ENCODE measurements around the gene SHISAL2B.
A peak's percentile ranks its signal among the peaks of the same experiment; 100 is the strongest.
"Not testable (repeated sequence)": the region's sequence is repeated elsewhere in the genome, so short reads cannot be mapped to it uniquely, and the experiment has no call there.

Gene SHISAL2B

DNA sequence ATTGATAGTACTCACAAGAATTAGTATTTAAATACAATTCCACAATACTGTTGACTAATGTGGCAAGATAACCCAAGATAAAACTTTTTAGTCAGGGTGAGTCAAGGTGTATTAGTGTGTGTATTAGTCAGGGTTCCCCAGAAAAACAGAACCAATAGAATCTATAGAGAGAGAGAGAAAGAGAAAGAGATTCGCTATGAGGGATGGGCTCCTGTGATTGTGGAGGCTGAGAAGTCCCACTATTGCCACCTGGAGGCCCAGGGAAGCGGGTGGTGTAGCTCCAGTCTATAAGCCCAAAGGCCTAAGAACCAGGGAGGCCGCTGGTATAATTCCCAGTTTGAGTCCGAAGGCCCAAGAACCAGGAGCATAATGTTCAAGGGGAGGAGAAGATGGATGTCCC is 10.0 kb upstream of the SHISAL2B start:
- no peaks in the 10 kb centered on the region for H3K9me3 Mint-ChIP-seq
- no peaks in the 10 kb centered on the region for H3K4me1 Mint-ChIP-seq (ENCODE audit: low read depth)
- no peak for DNase-seq

GRCh38 chr5:64682608-64683007 is 7.7 kb upstream of the SHISAL2B start:
- Mint-ChIP-seq H3K27ac (no peak overlapping the region), H3K36me3 (ENCODE audit: low read depth) (no peaks in the 10 kb centered on the region), H3K27me3 (peaks cover 27% of the 10 kb centered on the region), H3K4me3 (no peak overlapping the region), H3K4me1 (ENCODE audit: low read depth) (no peaks in the 10 kb centered on the region), H3K9me3 (no peaks in the 10 kb centered on the region)
- DNase-seq: no peak

More for the DNA sequence above, 10.0 kb upstream of the SHISAL2B start:
- Mint-ChIP-seq H3K27me3 (peaks cover 34% of the 10 kb centered on the region), H3K4me3 (no peak overlapping the region), H3K27ac (no peak overlapping the region), H3K36me3 (ENCODE audit: low read depth) (no peaks in the 10 kb centered on the region)

DNA sequence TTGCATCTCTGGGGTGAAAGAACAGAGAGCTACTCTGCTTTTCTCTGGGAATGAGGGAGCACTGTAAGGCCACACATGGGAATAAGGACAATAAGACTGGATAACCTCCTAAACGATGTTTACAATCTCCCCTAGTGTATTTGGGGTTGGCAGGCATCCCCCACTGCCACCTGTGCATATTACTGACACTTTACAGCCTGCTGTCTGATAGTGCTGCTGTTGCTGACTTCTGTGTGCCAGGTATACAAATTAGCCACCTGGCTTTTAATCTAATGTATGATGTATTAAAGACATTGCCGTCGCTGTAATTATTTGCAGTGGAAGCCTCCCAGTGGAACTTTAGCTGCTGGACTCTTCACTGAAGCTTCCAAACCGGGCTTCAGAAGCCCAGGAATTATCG is 4.4 kb upstream of the SHISAL2B start:
- no peak overlapping the region for H3K4me3 Mint-ChIP-seq
- no peak for DNase-seq
- H3K27me3 Mint-ChIP-seq: peaks cover 31% of the 10 kb centered on the region
- H3K27ac Mint-ChIP-seq: no peak overlapping the region
- no peaks in the 10 kb centered on the region for H3K9me3 Mint-ChIP-seq
- peaks cover 5% of the 10 kb centered on the region for H3K4me1 Mint-ChIP-seq (ENCODE audit: low read depth)
- no peaks in the 10 kb centered on the region for H3K36me3 Mint-ChIP-seq (ENCODE audit: low read depth)

DNA sequence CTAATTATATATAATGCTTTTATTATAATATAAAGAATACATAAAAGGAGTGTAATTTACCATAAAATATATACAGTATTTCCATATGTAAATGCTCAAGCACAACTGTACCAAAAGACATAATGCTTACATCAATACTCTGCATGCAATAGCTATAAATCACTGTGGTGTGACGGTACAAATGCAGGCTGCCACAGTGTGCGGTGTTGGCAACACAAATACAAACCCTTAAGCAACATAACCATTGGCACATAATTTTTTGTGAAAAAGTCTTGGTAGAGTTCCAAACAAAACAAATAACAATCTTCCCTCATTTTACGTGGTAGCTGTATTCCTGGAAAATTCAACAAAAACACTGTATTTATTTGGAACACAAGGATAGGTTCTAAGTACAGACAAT is 1.9 kb upstream of the SHISAL2B start:
- H3K4me1 Mint-ChIP-seq (ENCODE audit: low read depth): peaks cover 5% of the 10 kb centered on the region
- H3K4me3 Mint-ChIP-seq: no peak overlapping the region
- H3K36me3 Mint-ChIP-seq (ENCODE audit: low read depth): no peaks in the 10 kb centered on the region
- H3K27me3 Mint-ChIP-seq: peaks cover 43% of the 10 kb centered on the region
- no peak for DNase-seq
- no peaks in the 10 kb centered on the region for H3K9me3 Mint-ChIP-seq
- H3K27ac Mint-ChIP-seq: no peak overlapping the region

GRCh38 chr5:64688965-64689364 is 1.3 kb upstream of the SHISAL2B start:
- Mint-ChIP-seq H3K4me1 (ENCODE audit: low read depth) (peaks cover 5% of the 10 kb centered on the region), H3K9me3 (no peaks in the 10 kb centered on the region), H3K27me3 (peaks cover 49% of the 10 kb centered on the region), H3K36me3 (ENCODE audit: low read depth) (no peaks in the 10 kb centered on the region), H3K4me3 (no peak overlapping the region), H3K27ac (no peak overlapping the region)
- DNase-seq: no peak

- Mint-ChIP-seq H3K27me3 (peaks cover 45% of the 10 kb centered on the region), H3K27ac (no peak overlapping the region), H3K4me1 (ENCODE audit: low read depth) (peaks cover 5% of the 10 kb centered on the region), H3K4me3 (peak overlapping the region; percentile 48), H3K36me3 (ENCODE audit: low read depth) (no peaks in the 10 kb centered on the region), H3K9me3 (no peaks in the 10 kb centered on the region)
- no peak for DNase-seq
Observed at GRCh38 chr5:64690104-64690416, 243 bp upstream of the SHISAL2B start.

- peaks cover 5% of the 10 kb centered on the region for H3K4me1 Mint-ChIP-seq (ENCODE audit: low read depth)
- no peak for DNase-seq
- H3K27ac Mint-ChIP-seq: no peak overlapping the region
- no peak overlapping the region for H3K4me3 Mint-ChIP-seq
- no peaks in the 10 kb centered on the region for H3K36me3 Mint-ChIP-seq (ENCODE audit: low read depth)
- peaks cover 45% of the 10 kb centered on the region for H3K27me3 Mint-ChIP-seq
- H3K9me3 Mint-ChIP-seq: peaks cover under 1% of the 10 kb centered on the region
Observed at GRCh38 chr5:64691291-64691690, 988 bp downstream of the SHISAL2B start.

GRCh38 chr5:64693636-64694035 is 3.3 kb downstream of the SHISAL2B start:
- H3K4me1 Mint-ChIP-seq (ENCODE audit: low read depth): peaks cover 5% of the 10 kb centered on the region
- peaks cover 42% of the 10 kb centered on the region for H3K27me3 Mint-ChIP-seq
- H3K4me3 Mint-ChIP-seq: no peak overlapping the region
- no peaks in the 10 kb centered on the region for H3K36me3 Mint-ChIP-seq (ENCODE audit: low read depth)
- DNase-seq: no peak
- no peak overlapping the region for H3K27ac Mint-ChIP-seq
- peaks cover 12% of the 10 kb centered on the region for H3K9me3 Mint-ChIP-seq

- not testable (repeated sequence) for H3K4me1 Mint-ChIP-seq (ENCODE audit: low read depth); H3K36me3 Mint-ChIP-seq (ENCODE audit: low read depth); DNase-seq; H3K4me3 Mint-ChIP-seq; H3K27ac Mint-ChIP-seq
- Mint-ChIP-seq H3K27me3 (peaks cover 31% of the 10 kb centered on the region), H3K9me3 (peaks cover 12% of the 10 kb centered on the region)
Observed at GRCh38 chr5:64696414-64696813, 6.1 kb downstream of the SHISAL2B start.

- Mint-ChIP-seq H3K4me1 (ENCODE audit: low read depth) (no peaks in the 10 kb centered on the region), H3K36me3 (ENCODE audit: low read depth) (no peaks in the 10 kb centered on the region), H3K9me3 (peaks cover 12% of the 10 kb centered on the region), H3K27me3 (peaks cover 24% of the 10 kb centered on the region), H3K27ac (no peak overlapping the region), H3K4me3 (no peak overlapping the region)
- DNase-seq: no peak
Observed at GRCh38 chr5:64700765-64701164, 10.5 kb downstream of the SHISAL2B start.

GRCh38 chr5:64706074-64706473 is 15.8 kb downstream of the SHISAL2B start:
- DNase-seq; H3K4me1 Mint-ChIP-seq (ENCODE audit: low read depth); H3K36me3 Mint-ChIP-seq (ENCODE audit: low read depth); H3K4me3 Mint-ChIP-seq; H3K9me3 Mint-ChIP-seq; H3K27ac Mint-ChIP-seq: not testable (repeated sequence)
- H3K27me3 Mint-ChIP-seq: peaks cover 11% of the 10 kb centered on the region

GRCh38 chr5:64707191-64707590 is 16.9 kb downstream of the SHISAL2B start:
- peaks cover 10% of the 10 kb centered on the region for H3K27me3 Mint-ChIP-seq
- H3K27ac Mint-ChIP-seq: no peak overlapping the region
- no peaks in the 10 kb centered on the region for H3K9me3 Mint-ChIP-seq
- H3K4me3 Mint-ChIP-seq: no peak overlapping the region
- H3K4me1 Mint-ChIP-seq (ENCODE audit: low read depth): no peaks in the 10 kb centered on the region
- DNase-seq: no peak
- no peaks in the 10 kb centered on the region for H3K36me3 Mint-ChIP-seq (ENCODE audit: low read depth)

GRCh38 chr5:64714495-64714894 is 24.2 kb downstream of the SHISAL2B start:
- H3K27ac Mint-ChIP-seq; DNase-seq; H3K4me1 Mint-ChIP-seq (ENCODE audit: low read depth); H3K36me3 Mint-ChIP-seq (ENCODE audit: low read depth); H3K4me3 Mint-ChIP-seq; H3K9me3 Mint-ChIP-seq; H3K27me3 Mint-ChIP-seq: not testable (repeated sequence)

DNA sequence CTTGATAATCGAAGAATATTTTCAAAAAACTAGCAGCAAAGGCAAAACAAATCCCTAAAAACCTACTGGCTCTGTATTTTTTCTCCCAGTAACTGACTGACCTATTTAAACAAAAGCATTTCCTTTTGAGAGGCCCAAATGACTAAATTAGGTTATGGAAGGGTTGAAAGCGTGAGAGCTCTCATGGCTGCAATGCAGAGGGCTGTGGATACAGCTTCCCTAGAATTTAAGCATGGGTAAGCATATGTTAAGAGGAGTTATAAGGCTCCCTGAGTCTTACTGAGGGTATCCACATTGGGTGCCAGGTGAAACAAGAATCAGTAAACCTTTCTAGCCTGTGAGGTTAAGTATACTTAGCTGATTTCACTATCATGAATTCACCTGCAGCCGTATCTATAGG is 32.3 kb downstream of the SHISAL2B start:
- Mint-ChIP-seq H3K4me1 (ENCODE audit: low read depth) (no peaks in the 10 kb centered on the region), H3K4me3 (no peak overlapping the region), H3K9me3 (no peaks in the 10 kb centered on the region), H3K36me3 (ENCODE audit: low read depth) (peaks cover 60% of the 10 kb centered on the region), H3K27ac (no peak overlapping the region), H3K27me3 (no peaks in the 10 kb centered on the region)
- DNase-seq: no peak

GRCh38 chr5:64727150-64727549 is 36.8 kb downstream of the SHISAL2B start:
- Mint-ChIP-seq H3K27ac (no peak overlapping the region), H3K4me3 (no peak overlapping the region), H3K27me3 (no peaks in the 10 kb centered on the region), H3K4me1 (ENCODE audit: low read depth) (no peaks in the 10 kb centered on the region), H3K36me3 (ENCODE audit: low read depth) (peaks cover 80% of the 10 kb centered on the region), H3K9me3 (no peaks in the 10 kb centered on the region)
- DNase-seq: no peak

GRCh38 chr5:64742411-64742810 is 52.1 kb downstream of the SHISAL2B start:
- Mint-ChIP-seq H3K27ac (no peak overlapping the region), H3K27me3 (no peaks in the 10 kb centered on the region), H3K9me3 (no peaks in the 10 kb centered on the region), H3K4me3 (no peak overlapping the region), H3K4me1 (ENCODE audit: low read depth) (peaks cover 19% of the 10 kb centered on the region), H3K36me3 (ENCODE audit: low read depth) (peaks cover 60% of the 10 kb centered on the region)
- DNase-seq: no peak

Data from activated T-cell treated with anti-CD3 and anti-CD28 coated beads, Interleukin-2, amount 50 U/mL, for 24 hours (primary cell).